ENCODE data around the gene EXOC6B. TPM values are rescaled to one million over a fixed set of nuclear protein-coding genes. Genes with fewer than 3 reads are reported as not detected.

EXOC6B gene
- polyA plus RNA-seq, 2 of the 4 experiments (the other 2 are of a cell fraction): 15.5 to 24.7 TPM

DNA sequence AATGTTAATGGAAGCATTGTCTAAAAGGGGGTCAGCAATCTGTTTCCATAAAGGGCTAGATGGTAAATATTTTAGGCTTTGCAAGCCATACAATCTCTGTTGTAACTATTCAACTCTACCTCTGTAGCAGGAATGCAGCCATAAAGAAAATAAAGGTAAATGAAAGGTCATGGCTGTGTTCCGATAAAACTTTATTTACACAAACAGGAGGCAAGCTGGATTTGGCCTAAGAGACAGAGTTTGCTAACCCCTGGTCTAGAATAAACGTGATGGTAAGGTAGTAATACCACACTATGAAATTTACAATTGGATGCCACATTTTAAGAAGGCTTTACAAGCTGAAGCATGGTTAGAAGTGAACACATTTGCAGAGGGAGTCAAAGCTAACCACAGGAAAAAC is 91.4 kb downstream of the EXOC6B start:
- H3K27ac ChIP-seq: no peak overlapping the region
- no peaks in the 10 kb centered on the region for H3K9me3 ChIP-seq
- FAIRE-seq (no peak), ATAC-seq (no peak), DNase-seq (ENCODE audit: low read depth in 1 of 2, low spot score in 1 of 2) (no peak)
- 0 out of 3 replicates have a peak, but pooled peaks cover 3% of the 10 kb centered on the region for H3K4me1 ChIP-seq
- CTCF ChIA-PET: interaction anchor here (1.1 to 4.5 kb wide), 3 partner anchors 11 to 1188 kb away, joined by 3 to 25 read pairs (median 5); no protein-coding TSS in a partner anchor
- no peak overlapping the region for H3K4me3 ChIP-seq
- POLR2A ChIA-PET: no interaction called here
- TF ChIP-seq RCOR1 (IDR thresholded peaks at IDR 0.05; ENCODE audit: low read depth, low read length): no peak
- 68% methylated on average over 2 of the region's 2 CpGs for WGBS (ENCODE audit: missing lambda C conversion rate)
- no peak overlapping the region for H3K4me2 ChIP-seq

DNA sequence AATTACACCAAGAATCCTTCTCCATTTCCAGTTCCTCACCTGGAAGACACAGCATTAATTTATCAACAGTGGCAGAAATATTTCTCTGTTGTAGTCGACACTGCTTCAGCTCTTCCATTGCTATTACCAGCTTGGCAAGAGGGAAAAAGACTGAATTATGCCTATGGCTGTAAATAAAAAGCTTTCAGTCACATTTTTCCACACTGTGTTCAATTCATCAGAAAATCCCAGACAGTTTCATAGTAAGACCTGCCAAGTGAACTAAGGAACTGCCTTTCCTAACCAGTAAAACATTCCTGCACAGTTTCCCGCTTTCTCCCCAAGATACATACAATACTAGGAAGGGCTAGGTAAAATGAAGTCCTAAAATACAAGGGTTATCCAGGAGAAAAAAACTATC is 94.7 kb downstream of the EXOC6B start:
- FAIRE-seq (peak; percentile 13), DNase-seq (ENCODE audit: low read depth in 1 of 2, low spot score in 1 of 2) (no peak), ATAC-seq (no peak)
- Histone ChIP-seq H3K27ac (no peak overlapping the region), H3K4me3 (no peak overlapping the region), H3K9me3 (no peaks in the 10 kb centered on the region), H3K4me1 (0 out of 3 replicates have a peak, but pooled peaks cover 3% of the 10 kb centered on the region), H3K4me2 (no peak overlapping the region)
- ChIA-PET POLR2A (no interaction called here), CTCF (interaction anchor here (0.6 to 1.5 kb wide), 3 partner anchors 246 to 1187 kb away, joined by 3 to 4 read pairs (median 4); no protein-coding TSS in a partner anchor)
- 90% methylated on average over 2 of the region's 2 CpGs for WGBS (ENCODE audit: missing lambda C conversion rate)
- TF ChIP-seq, protein P1, sequence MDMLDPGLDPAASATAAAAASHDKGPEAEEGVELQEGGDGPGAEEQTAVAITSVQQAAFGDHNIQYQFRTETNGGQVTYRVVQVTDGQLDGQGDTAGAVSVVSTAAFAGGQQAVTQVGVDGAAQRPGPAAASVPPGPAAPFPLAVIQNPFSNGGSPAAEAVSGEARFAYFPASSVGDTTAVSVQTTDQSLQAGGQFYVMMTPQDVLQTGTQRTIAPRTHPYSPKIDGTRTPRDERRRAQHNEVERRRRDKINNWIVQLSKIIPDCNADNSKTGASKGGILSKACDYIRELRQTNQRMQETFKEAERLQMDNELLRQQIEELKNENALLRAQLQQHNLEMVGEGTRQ (IDR thresholded peaks at IDR 0.05): no peak
- TF ChIP-seq RCOR1 (IDR thresholded peaks at IDR 0.05; ENCODE audit: low read depth, low read length) (no peak), KDM5A (IDR thresholded peaks at IDR 0.05) (no peak)
- TF ChIP-seq, protein P2, sequence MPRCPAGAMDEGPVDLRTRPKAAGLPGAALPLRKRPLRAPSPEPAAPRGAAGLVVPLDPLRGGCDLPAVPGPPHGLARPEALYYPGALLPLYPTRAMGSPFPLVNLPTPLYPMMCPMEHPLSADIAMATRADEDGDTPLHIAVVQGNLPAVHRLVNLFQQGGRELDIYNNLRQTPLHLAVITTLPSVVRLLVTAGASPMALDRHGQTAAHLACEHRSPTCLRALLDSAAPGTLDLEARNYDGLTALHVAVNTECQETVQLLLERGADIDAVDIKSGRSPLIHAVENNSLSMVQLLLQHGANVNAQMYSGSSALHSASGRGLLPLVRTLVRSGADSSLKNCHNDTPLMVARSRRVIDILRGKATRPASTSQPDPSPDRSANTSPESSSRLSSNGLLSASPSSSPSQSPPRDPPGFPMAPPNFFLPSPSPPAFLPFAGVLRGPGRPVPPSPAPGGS (IDR thresholded peaks at IDR 0.05): no peak

DNA sequence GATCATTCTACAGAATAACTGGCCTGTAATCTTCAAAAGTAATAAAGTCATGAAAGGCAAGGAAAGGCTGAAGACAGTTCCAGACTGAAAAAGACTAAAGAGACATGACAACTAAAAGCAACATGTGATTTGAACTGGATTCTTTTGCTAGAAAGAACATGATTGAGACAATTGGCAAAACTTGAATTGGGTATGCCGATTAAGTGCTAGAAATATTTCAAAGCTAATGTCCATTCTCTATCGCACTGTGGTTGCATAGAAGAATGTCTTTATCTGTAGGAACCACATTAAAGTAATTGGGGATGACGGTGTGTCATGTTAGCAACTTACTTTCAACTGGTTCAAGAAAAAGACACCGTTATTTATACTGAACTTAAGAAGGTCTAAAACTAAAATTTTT is 98.5 kb downstream of the EXOC6B start:
- FAIRE-seq: no peak
- no peak for DNase-seq (ENCODE audit: low read depth in 1 of 2, low spot score in 1 of 2)
- ChIA-PET CTCF (no interaction called here), POLR2A (no interaction called here)
- 91% methylated on average over 4 of the region's 4 CpGs for WGBS (ENCODE audit: missing lambda C conversion rate)
- H3K27ac ChIP-seq: no peak overlapping the region
- H3K4me1 ChIP-seq: peaks cover 26% of the 10 kb centered on the region
- H3K4me2 ChIP-seq: no peak overlapping the region
- no peak for ATAC-seq
- no peaks in the 10 kb centered on the region for H3K9me3 ChIP-seq
- H3K4me3 ChIP-seq: no peak overlapping the region
- TF ChIP-seq, protein P3, sequence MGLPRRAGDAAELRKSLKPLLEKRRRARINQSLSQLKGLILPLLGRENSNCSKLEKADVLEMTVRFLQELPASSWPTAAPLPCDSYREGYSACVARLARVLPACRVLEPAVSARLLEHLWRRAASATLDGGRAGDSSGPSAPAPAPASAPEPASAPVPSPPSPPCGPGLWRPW (IDR thresholded peaks at IDR 0.05): no peak
- TF ChIP-seq RAD21 (conservative IDR thresholded peaks at IDR 0.05 in 1 of 2, IDR thresholded peaks at IDR 0.05 in 1 of 2) (no peak), JUNB (IDR thresholded peaks at IDR 0.05) (no peak), CBX2 (IDR thresholded peaks at IDR 0.05; ENCODE audit: borderline replicate concordance, low read depth) (no peak), HDAC2 (IDR thresholded peaks at IDR 0.05) (no peak), EHF (CRISPR knock-in tag; IDR thresholded peaks at IDR 0.05) (no peak), RFX5 (IDR thresholded peaks at IDR 0.05) (no peak), KDM1A (IDR thresholded peaks at IDR 0.05; ENCODE audit: low read depth) (no peak), CBX8 (IDR thresholded peaks at IDR 0.05) (no peak), NPAS2 (CRISPR knock-in tag; IDR thresholded peaks at IDR 0.05; ENCODE audit: borderline replicate concordance) (no peak)
- TF ChIP-seq, protein P4, sequence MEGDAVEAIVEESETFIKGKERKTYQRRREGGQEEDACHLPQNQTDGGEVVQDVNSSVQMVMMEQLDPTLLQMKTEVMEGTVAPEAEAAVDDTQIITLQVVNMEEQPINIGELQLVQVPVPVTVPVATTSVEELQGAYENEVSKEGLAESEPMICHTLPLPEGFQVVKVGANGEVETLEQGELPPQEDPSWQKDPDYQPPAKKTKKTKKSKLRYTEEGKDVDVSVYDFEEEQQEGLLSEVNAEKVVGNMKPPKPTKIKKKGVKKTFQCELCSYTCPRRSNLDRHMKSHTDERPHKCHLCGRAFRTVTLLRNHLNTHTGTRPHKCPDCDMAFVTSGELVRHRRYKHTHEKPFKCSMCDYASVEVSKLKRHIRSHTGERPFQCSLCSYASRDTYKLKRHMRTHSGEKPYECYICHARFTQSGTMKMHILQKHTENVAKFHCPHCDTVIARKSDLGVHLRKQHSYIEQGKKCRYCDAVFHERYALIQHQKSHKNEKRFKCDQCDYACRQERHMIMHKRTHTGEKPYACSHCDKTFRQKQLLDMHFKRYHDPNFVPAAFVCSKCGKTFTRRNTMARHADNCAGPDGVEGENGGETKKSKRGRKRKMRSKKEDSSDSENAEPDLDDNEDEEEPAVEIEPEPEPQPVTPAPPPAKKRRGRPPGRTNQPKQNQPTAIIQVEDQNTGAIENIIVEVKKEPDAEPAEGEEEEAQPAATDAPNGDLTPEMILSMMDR (IDR thresholded peaks at IDR 0.05): no peak

DNA sequence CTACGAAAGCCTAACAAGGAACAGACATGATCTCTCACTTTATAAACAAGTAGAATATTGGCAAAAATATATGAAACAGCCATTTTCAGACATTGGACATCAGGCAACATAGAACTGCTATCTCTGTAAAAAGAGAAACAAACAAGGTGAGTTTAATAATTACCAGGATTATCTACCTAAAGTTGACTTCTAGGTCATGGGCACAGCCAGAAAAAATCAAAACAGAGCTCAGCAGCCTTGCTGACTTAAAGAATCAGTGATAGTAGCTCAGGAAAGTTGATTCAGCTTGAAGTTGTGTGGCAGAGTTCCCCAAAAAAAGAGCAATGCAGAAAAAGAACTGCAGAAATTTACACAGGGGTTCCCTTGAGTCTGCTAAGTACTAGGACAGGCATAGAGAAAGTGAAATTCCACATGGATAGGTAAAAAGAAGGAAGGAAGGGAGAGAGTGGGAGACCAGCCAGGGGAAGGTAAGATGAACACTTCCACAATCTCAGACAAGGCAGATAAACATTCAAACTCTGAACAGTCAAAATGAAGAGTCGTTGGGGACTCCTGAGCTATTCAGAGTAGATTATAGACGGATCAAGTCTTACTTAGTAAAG is 102.0 kb downstream of the EXOC6B start:
- peaks cover 46% of the 10 kb centered on the region for H3K4me1 ChIP-seq
- DNase-seq (ENCODE audit: low read depth in 1 of 2, low spot score in 1 of 2) (no peak), FAIRE-seq (peak; percentile 39), ATAC-seq (peak in 1 of 2 experiments; percentile 31; a peak in 2 of 6 replicates)
- H3K4me2 ChIP-seq: peak overlapping the region; percentile 53
- 54% methylated on average over 3 of the region's 3 CpGs for WGBS (ENCODE audit: missing lambda C conversion rate)
- no peaks in the 10 kb centered on the region for H3K9me3 ChIP-seq
- POLR2A ChIA-PET: no interaction called here
- TF ChIP-seq TFCP2L1 (CRISPR knock-in tag; IDR thresholded peaks at IDR 0.05) (no peak), MAFK (IDR thresholded peaks at IDR 0.05; ENCODE audit: partially characterized antibody) (no peak), RCOR1 (IDR thresholded peaks at IDR 0.05; ENCODE audit: low read depth, low read length) (no peak), FOXS1 (CRISPR knock-in tag; IDR thresholded peaks at IDR 0.05) (no peak), NR3C1 (IDR thresholded peaks at IDR 0.05) (no peak), EHMT2 (IDR thresholded peaks at IDR 0.05; ENCODE audit: low read depth) (no peak), GATA3 (IDR thresholded peaks at IDR 0.05; ENCODE audit: borderline replicate concordance) (no peak), ZC3H11A (IDR thresholded peaks at IDR 0.05) (no peak), NPAS2 (CRISPR knock-in tag; IDR thresholded peaks at IDR 0.05; ENCODE audit: borderline replicate concordance) (no peak)
- TF ChIP-seq, protein P1 (IDR thresholded peaks at IDR 0.05): no peak
- TF ChIP-seq, protein P5, sequence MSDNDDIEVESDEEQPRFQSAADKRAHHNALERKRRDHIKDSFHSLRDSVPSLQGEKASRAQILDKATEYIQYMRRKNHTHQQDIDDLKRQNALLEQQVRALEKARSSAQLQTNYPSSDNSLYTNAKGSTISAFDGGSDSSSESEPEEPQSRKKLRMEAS (IDR thresholded peaks at IDR 0.05): no peak
- H3K4me3 ChIP-seq: no peak overlapping the region
- H3K27ac ChIP-seq: peak overlapping the region; percentile 24 to 50; a peak in 4 of 6 replicates
- CTCF ChIA-PET: interaction anchor here (0.7 to 2.1 kb wide), 6 partner anchors 14 to 1175 kb away, joined by 3 to 4 read pairs (median 4); no protein-coding TSS in a partner anchor
